ENCODE data around the gene BAHCC1.

- TF ChIP-seq, protein P1, sequence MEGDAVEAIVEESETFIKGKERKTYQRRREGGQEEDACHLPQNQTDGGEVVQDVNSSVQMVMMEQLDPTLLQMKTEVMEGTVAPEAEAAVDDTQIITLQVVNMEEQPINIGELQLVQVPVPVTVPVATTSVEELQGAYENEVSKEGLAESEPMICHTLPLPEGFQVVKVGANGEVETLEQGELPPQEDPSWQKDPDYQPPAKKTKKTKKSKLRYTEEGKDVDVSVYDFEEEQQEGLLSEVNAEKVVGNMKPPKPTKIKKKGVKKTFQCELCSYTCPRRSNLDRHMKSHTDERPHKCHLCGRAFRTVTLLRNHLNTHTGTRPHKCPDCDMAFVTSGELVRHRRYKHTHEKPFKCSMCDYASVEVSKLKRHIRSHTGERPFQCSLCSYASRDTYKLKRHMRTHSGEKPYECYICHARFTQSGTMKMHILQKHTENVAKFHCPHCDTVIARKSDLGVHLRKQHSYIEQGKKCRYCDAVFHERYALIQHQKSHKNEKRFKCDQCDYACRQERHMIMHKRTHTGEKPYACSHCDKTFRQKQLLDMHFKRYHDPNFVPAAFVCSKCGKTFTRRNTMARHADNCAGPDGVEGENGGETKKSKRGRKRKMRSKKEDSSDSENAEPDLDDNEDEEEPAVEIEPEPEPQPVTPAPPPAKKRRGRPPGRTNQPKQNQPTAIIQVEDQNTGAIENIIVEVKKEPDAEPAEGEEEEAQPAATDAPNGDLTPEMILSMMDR (IDR thresholded peaks at IDR 0.05): no peak
- TF ChIP-seq EZH2phosphoT487 (IDR thresholded peaks at IDR 0.05): no peak
Measured at GRCh38 chr17:81499601-81499970, 104.3 kb downstream of the BAHCC1 start.

All from neural progenitor cell (in vitro differentiated cells).